Measurements from ENCODE around the gene SYT14.

The SYT14 gene

GRCh38 chr1:210214573-210215409 lies 276.8 kb downstream of the SYT14 start:
- DNase-seq, result no peak

GRCh38 chr1:210217482-210217881 lies 279.5 kb downstream of the SYT14 start:
- no peak for DNase-seq

GRCh38 chr1:210218047-210218446 lies 280.0 kb downstream of the SYT14 start:
- DNase-seq, result no peak
